ENCODE data around the gene RBM23. TPM values are rescaled to one million over a fixed set of nuclear protein-coding genes. Genes with fewer than 3 reads are reported as not detected.
A peak's percentile ranks its signal among the peaks of the same experiment; 100 is the strongest.

Gene RBM23
- total RNA-seq, 1 donor from 2014 or later, result 37.8 TPM

GRCh38 chr14:22892488-22892887, 26.5 kb downstream of the RBM23 start:
- ATAC-seq (ENCODE audit: poor library complexity), result no peak
- intact Hi-C loops (cut with DNase I), result no loop called here
- no peak for DNase-seq

DNA sequence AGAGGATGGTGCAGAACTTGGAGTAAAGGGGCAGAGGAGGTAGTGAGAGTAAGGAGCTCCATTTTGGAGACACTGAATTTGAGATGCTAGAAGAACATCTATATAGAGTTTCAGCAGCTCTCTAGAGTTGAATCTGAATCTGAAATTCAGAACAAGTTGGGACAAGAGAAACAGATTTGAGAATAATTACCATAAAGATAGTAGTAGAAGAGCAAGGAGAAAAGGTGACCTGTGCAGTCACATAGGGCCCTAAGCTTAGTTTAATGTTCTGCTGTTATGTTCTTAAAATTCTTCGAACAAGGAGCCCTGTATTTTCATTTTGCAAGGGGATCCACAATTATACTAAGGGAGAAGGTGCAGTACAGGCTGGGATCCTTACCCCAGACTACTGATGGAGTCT, 28.5 kb downstream of the RBM23 start:
- intact Hi-C loops (cut with DNase I), result no loop called here

GRCh38 chr14:22888662-22889061, 30.3 kb downstream of the RBM23 start:
- intact Hi-C loops (cut with DNase I), result no loop called here
- DNase-seq (no peak), ATAC-seq (ENCODE audit: poor library complexity) (no peak)

More for the DNA sequence above, 28.5 kb downstream of the RBM23 start:
- DNase-seq (no peak), ATAC-seq (ENCODE audit: poor library complexity) (no peak)

- no peak for ATAC-seq (ENCODE audit: poor library complexity)
Observed at GRCh38 chr14:22887990-22888378, 31.0 kb downstream of the RBM23 start.

DNA sequence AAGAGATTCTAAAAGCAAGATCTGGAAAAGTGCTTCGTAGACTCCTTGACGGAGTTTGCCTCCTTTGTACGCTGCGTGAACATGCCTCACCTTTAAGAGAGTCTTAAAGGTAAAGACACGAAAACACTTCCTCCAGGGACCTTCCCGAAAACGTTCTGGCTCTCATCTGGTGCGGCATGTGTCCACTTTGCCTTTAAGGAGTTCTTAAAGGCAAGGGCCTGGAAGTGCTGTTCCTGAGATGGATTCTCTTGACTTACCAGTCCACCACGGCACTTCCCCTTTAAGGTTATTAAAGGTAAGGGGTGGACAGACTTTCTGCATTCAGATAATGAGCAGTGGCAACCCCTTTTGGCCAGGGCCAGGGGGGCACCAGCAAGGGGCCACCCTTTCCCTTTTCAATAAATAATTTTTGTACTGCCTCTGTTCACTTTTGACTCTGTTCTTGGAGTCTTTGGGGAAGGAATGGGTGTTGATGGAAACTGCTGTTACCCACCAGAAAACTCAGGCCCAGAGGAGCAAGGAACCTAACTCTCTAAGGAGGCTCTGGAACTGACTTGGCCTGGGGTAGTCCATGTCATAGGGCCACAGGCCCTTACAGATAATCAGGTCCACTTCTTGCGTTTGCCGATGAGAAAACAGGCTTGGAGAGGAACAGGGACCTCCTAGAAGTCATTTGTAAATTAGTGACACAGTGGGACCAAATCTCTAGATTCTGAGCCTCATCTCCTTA, 31.5 kb downstream of the RBM23 start:
- intact Hi-C loops (cut with DNase I), result no loop called here
- ATAC-seq (ENCODE audit: poor library complexity), result peak; percentile 29
- DNase-seq, result no peak

More at GRCh38 chr14:22887990-22888378, 31.0 kb downstream of the RBM23 start:
- intact Hi-C loops (cut with DNase I), result no loop called here
- DNase-seq, result no peak

DNA sequence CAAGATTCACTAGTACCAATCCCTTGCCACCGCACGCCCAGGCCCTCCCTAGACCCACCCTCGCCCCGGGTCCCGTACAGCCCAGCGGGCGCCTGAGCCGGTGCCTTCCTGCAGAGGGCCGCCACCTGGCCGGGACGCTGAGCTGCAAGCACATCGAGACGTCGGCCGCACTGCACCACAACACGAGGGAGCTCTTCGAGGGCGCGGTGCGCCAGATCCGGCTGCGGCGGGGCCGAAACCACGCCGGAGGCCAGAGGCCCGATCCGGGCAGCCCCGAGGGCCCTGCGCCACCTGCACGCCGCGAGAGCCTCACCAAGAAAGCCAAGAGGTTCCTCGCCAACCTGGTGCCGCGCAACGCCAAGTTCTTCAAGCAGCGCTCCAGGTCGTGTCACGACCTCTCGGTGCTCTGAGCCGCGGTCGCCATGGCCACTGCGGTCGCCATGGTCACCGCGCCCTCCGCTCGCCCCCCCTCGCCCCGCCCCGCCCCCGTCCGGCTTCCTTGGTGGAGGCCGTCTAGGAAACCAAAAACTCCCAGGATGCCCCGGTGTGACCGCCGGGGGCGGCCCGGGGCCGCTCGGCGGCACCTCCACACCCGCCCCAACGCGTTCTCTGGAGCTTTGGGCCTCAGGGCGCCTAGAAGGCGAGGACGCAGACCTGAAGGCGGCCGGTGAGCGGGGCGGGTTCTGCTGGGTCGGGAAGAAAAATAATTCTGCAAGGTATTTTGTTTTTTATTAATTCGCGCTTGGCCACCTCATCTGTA, 32.3 kb downstream of the RBM23 start:
- peak; percentile 88 for ATAC-seq (ENCODE audit: poor library complexity)
- DNase-seq, result peak; percentile 75
- intact Hi-C loops (cut with DNase I), result no loop called here

GRCh38 chr14:22885975-22886374, 33.0 kb downstream of the RBM23 start:
- intact Hi-C loops (cut with DNase I), result no loop called here
- DNase-seq, result no peak
- ATAC-seq (ENCODE audit: poor library complexity), result no peak

GRCh38 chr14:22884738-22885523, 34.0 kb downstream of the RBM23 start:
- intact Hi-C loops (cut with DNase I), result no loop called here
- ATAC-seq (ENCODE audit: poor library complexity) (no peak), DNase-seq (no peak)

DNA sequence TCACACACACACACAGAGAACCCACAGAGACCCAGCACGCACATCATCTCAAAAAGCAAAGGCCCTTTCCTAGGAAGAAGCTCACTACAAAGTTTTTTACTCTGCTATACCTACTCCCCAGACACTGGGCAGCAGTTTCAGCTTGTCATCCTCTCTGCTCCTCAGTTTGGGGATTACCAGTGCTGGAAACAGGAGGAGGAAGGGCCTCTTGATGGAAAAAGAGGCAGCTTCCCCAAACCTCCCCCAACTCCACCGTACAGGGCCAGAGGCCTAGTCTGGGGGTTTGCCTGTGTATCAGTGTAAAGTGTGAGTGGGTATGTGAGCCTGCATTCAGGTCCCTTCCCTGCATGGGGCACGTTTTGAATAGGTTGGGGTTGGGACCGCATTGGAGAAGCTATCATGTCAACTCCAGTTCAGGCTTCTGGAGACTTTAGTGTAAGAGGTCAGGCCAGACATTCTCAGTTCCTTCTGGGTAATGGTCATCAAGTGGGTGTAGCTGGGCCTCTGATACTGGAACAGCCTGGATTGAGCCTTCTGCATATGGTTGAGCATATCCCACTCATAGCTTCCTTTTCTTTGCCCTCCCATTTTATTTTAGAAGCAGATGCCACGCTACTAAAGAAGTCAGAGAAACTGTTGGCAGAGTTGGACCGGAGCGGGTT, 34.7 kb downstream of the RBM23 start:
- intact Hi-C loops (cut with DNase I), result no loop called here
- ATAC-seq (ENCODE audit: poor library complexity), result no peak

GRCh38 chr14:22883173-22883976, 35.6 kb downstream of the RBM23 start, which contains the start of gene REM2:
TSS of gene REM2 (plus strand) at chr14:22883222. CDS start at chr14:22883288, 66 bp downstream.
- ATAC-seq (ENCODE audit: poor library complexity) (no peak), DNase-seq (no peak)
- intact Hi-C loops (cut with DNase I), result no loop called here

More for the DNA sequence above, 34.7 kb downstream of the RBM23 start:
- DNase-seq, result no peak

- intact Hi-C loops (cut with DNase I), result no loop called here
- ATAC-seq (ENCODE audit: poor library complexity), result no peak
Observed at GRCh38 chr14:22882529-22883172, 36.3 kb downstream of the RBM23 start.

GRCh38 chr14:22882064-22882463, 36.9 kb downstream of the RBM23 start:
- DNase-seq, result no peak
- intact Hi-C loops (cut with DNase I), result no loop called here

More at GRCh38 chr14:22882529-22883172, 36.3 kb downstream of the RBM23 start:
- no peak for DNase-seq

DNA sequence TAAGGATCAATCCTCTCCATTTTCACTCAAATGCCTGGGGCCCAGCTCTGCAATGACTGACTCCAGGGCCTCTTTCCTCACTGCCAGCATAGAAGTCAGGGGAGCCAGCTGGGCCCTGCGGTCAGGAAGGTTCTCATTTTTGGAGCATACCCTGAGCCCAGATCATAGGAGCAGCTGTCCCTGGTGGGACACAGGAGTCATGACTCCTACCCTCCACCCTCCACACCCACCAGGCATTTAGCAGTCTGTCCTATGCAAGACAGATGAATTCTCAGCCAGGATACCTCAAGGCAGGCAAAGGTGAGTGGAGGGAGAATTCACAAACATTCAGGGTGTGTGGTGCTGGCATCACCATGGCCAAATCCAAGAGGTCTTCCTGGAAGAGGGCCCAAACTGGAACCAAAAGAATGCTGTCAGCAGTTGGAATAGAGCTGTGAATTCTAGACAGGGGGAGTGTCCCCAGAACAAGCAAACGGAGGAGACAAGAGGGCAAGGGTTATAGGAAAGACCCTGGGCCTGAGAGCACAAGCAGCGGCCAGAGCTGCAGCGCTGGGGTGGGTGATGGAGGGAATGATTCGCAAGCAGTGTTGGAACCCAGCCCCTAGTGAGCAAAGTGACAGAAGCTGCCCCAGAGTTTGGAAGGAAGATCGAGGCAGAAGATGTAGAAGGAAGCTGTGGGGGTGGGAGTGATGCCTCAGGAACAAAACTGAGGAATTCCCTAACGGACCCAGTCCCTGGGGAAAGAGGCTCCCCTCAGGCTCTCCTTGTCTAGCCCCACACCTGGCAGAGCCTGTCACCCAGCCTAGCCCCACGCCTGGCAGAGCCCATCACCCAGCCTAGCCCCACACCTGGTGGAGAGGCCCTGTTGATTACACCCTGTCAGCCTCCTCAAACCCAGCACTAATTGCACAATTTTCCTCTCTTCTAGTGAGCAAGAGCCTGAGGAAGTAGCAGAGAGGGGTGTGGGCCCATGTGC, 40.4 kb downstream of the RBM23 start:
- no peak for ATAC-seq (ENCODE audit: poor library complexity)

More at GRCh38 chr14:22882064-22882463, 36.9 kb downstream of the RBM23 start:
- ATAC-seq (ENCODE audit: poor library complexity), result no peak

DNA sequence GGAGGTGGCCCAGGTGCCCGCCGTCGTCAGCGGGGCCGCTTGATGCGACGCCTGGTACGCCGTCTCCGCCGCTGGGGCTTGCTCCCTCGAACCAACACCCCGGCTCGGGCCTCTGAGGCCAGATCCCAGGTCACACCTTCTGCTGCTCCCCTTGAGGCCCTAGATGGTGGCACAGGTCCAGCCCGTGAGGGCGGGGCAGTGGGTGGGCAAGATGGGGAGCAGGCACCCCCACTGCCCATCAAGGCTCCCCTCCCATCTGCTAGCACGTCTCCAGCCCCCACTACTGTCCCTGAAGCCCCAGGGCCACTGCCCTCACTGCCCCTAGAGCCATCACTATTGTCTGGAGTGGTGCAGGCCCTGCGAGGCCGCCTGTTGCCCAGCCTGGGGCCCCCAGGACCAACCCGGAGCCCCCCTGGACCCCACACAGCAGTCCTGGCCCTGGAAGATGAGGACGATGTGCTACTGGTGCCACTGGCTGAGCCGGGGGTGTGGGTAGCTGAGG, 41.9 kb downstream of the RBM23 start:
- intact Hi-C loops (cut with DNase I), result no loop called here
- ATAC-seq (ENCODE audit: poor library complexity) (no peak), DNase-seq (no peak)

More for the DNA sequence above, 40.4 kb downstream of the RBM23 start:
- intact Hi-C loops (cut with DNase I), result no loop called here
- DNase-seq, result no peak

GRCh38 chr14:22875748-22876319, 43.1 kb downstream of the RBM23 start:
- DNase-seq (no peak), ATAC-seq (ENCODE audit: poor library complexity) (no peak)
- intact Hi-C loops (cut with DNase I), result no loop called here
